Thyroid gland (tissue), 4 donors: ENCODE measurements around the gene GRXCR1.

ENCODE experiments used
- POLR2A ChIP-seq, 2 donors: fragments of 450-650 bp; IDR thresholded peaks; one replicate each; pipeline ENCODE4 v1.6.1; 2017; ENCODE audit warnings: antibody characterized with exemption in 2 of 2, mild to moderate bottlenecking in 2 of 2, moderate library complexity in 1 of 2
- TF ChIP-seq, protein P1 (sequence below), 6 experiments: fragments of 200-600 bp in 3 of 6; fragments of 450-650 bp in 3 of 6; sonication (generic) in 3 of 6; IDR thresholded peaks; one replicate each; pipeline ENCODE4 v1.5.1; 2016 to 2019; ENCODE audit warnings: antibody characterized with exemption in 6 of 6, mild to moderate bottlenecking in 2 of 6, inconsistent platforms in 1 of 6, moderate library complexity in 1 of 6

DNA sequence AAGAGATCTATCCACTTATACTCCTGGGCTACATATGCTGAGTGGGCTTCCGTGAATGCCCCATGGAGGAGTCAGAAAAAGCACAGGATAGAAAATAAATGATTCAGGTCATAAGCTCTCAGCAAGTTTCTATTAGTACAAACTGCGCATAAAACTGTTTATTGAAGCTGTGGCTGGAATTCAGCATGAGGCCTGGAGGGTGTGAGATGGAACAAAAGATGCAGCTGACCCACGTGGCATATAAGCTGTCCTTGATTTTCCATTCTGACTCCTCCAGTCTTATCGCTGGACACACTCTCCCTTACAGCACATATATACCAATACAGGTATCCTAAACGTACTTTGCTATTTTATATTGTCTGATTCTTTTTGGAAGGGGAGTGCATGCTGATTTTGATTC lies 17.9 kb downstream of the GRXCR1 start:
- TF ChIP-seq POLR2A (IDR thresholded peaks at IDR 0.05): no peak
- TF ChIP-seq, protein P1, sequence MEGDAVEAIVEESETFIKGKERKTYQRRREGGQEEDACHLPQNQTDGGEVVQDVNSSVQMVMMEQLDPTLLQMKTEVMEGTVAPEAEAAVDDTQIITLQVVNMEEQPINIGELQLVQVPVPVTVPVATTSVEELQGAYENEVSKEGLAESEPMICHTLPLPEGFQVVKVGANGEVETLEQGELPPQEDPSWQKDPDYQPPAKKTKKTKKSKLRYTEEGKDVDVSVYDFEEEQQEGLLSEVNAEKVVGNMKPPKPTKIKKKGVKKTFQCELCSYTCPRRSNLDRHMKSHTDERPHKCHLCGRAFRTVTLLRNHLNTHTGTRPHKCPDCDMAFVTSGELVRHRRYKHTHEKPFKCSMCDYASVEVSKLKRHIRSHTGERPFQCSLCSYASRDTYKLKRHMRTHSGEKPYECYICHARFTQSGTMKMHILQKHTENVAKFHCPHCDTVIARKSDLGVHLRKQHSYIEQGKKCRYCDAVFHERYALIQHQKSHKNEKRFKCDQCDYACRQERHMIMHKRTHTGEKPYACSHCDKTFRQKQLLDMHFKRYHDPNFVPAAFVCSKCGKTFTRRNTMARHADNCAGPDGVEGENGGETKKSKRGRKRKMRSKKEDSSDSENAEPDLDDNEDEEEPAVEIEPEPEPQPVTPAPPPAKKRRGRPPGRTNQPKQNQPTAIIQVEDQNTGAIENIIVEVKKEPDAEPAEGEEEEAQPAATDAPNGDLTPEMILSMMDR (IDR thresholded peaks at IDR 0.05): no peak
